GM15510 (cell line): ENCODE data around the gene MSLN.

Source experiments
- POLR2A ChIP-seq: IDR thresholded peaks from 3 replicates; pipeline ENCODE4 v1.6.1; 2011; ENCODE audit warnings: borderline replicate concordance; ENCODE audit not compliant: insufficient read length; ENCODE audit errors: extremely low read depth

MSLN gene

DNA sequence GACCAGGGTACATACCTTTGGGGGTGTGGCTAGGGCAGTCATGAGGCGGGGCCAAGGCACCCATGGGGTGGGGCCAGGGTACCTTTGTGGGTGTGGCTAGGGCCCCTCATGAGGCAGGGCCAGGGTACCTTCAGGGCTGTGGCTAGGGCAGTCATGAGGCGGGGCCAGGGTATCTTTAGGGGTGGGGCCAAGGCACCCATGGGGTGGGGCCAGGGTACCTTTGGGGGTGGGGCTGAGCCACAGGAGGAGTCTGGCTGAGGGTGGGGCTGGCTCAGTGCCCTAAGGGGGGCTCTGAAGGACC lies 36.5 kb downstream of the MSLN start:
- no peak for TF ChIP-seq POLR2A

DNA sequence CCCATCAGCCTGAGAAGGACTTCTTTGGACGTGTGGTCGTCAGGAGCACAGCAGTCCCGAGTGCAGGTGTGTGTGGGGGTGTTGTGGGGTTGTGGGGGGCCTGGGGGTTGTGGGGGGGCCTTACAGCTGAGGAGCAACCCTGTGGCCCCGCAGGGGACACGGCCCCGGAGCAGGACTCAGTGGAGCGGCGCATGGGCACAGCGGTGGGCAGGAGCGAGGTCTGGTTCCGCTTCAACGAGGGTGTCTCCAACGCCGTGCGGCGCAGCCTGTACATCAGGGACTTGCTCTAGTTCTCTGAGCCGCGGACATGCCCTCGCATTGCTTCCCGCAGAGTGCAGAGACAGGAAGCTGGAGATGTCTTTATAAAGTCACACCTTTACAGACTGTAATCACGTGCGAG lies 37.2 kb downstream of the MSLN start:
- no peak for TF ChIP-seq POLR2A

DNA sequence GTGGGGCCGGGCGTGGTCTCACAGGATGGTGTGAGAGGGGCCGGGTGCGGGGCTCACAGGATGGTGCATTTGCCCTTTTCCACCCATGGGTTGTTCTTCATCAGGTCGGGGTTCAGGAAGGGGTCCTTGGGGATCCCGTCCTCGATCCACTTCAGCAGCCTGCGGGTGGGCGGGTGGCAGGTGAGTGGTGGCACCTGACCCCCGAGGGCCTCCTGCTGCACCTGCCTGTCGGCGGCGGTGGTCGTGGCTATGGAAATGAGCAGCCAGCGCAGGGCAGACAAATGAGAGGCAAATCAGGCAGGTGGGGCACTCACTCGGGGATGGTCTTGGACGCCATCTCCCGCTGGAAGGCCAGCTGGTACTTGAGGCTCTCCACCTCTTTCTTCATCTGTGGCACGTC lies 38.1 kb downstream of the MSLN start:
- TF ChIP-seq POLR2A = no peak

DNA sequence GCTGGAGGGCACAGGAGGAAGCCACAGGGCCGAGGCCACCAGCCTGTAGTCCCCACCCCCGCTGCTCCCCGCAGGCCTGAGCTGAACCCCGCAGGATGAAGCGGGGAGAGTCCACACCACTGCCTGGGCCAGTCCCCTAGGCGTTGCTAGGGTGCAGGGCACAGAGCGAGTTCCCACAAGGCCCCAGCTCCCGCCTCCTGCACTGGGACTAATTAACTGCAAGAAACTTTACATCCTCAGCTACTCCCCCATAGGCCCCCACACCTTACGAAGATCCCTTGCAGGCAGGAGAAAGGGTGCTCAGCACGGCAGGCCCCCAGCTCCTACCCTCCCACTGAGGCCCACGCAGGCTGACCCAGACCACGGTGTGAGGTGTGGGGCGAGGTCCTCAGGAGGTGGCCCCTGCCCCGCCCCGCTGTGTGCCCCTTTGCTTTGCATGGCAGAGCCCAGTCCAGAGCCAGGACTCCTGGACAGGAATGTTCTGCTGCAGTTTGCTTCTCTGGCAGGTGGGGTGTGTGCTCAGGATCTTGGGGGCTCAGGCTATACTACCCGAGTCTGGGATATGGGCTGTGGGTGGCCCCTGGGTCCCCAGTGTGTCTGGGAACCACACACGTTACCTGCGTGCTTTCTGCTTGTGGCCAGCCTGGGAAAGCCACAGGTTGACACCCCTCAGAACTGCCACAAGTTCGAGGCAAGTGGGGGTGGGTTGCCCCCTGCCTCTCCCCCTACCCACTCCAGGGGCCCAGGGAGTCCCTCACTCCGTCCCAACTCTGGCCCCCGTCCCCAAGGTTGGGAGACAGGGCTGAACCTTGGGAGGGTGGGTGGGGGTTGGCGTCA lies 38.8 kb downstream of the MSLN start:
- TF ChIP-seq POLR2A = no peak

DNA sequence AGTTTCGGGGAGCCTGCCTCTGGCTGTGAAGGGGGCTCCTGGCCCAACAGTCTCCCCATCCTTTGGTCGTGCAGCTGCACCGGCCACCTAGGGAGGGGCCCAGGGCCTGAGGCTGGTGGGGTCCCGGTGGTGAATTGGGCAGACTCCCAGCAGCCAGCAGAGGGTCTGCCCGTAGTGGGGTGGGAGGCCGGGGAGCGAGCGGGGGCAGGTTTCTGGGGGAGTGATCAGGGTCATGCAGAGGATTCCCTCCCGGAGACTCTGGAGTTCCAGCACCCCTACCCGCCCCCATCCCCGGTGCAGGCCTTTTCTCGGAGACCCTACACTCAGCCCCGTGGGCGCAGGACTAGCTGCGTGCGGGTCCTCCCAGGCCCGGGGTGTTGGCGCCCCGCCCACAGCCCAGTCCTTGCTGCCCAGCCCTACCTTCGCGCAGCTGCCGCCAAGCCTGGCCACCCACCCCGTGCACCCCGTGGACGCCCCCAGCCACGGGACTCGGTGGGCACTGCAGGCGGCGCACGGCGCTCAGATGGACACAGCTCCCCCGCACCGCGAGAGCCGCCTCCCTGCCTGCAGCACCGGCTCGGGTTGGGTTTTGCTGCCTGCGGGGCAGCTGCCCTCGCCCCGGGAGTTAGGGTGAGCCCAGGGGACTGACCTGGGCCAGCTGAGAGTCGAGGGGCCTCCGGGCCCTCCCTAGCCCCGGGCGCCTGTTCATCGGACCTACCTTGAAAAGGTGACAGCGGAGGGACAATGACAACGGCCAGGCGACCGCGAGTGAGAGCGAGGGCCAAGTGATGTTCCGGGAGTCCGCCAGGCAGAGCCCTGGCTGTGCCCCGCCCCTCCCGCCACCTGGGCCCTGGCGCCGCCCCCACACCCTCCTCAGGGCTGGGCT lies 39.7 kb downstream of the MSLN start, which contains the start of gene GNG13:
GNG13 (minus strand) TSS at position 787 of the 886 bp plus-strand sequence. CDS start 1,657 bp downstream, outside the sequence.
- TF ChIP-seq POLR2A = no peak

DNA sequence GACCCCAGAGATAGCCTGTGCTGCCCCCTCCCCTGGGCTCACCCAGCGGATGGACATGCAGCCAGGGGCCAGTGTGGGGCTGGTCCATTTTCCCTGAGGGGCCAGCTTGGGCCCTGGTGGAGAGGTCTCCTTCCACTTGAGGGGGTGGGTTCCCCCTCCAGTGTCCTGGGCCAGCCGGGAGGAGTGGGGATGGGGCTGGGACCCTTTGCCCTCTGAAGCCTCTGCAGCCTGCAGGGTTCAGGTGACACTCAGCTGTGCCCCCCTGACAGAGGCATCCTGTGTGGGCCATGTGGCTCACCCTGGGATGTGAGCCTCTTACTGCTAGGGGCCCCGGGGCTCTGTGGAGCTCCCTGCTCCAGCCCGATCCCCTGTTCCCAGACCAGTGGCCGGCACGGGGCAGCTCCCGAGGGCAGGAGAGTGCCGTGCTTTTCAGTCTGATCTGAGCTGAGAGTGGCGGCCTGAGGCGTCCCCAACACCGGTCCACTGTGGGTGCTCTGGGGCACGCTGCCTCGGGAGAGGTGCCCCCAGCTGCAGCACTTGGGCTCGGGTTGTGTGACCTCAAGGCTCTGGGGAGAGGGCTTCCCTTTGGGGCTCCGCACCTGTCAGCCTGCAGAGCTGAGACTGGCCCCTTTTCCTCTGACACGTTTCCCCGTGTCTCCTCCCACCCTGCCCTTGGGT lies 40.4 kb downstream of the MSLN start:
- no peak for TF ChIP-seq POLR2A

DNA sequence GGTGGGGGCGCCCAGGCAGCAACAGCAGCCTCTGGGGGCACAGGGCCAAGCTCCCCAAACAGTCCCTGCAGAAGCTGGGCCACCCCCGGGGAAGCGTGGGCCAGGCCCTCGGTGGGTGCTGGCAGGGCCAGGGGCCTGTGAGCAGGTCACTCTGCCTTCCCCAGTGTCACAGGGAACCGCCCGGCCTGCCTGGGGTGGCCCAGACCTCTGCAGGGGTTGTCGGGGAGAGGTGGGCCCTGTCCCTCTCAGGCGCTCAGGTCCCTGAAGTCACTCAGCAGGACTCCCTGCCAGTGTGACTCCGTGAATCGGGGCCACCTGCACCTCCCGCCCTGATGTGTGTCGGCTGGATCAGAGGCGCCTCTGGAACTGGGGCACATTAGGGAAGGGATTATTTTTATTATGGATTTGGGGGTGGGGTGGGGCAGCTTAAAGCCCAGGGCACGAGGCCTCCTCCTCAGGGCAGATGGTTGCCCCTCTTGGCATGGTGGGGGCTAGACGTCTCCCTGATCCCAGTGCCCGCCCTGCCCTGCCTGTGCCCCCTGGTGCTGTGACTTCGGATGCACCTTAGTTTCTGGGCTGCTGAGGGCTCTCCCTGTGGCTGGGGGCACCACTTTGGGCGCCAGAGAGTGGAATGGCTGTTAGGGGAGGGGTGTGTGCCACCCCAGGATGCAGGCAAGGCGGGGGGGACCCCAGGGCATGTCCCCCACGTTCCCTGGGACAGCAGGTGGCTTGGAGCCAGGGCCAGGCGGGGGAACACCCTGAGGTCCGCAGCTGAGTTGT lies 41.2 kb downstream of the MSLN start:
- no peak for TF ChIP-seq POLR2A

DNA sequence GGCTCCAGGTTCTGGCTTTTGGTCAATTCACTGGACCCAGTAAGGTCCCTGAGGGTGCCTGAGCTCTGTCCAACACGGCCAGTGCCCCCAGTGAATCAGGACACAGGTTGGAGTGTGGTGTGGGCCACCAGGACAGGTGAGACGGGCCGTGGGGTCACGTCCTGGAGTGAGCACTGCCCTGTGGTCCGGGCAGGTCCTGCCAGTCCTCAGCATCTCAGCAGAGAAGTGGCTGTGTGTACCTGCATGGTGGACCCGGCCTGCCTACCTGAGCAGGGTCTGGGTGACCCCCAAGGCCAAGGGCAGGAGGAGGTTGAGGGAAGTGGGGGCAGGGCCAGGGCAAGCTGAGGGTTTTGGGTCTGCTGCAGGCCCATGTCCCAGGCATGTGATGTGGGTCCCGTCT lies 41.9 kb downstream of the MSLN start:
- TF ChIP-seq POLR2A = no peak

DNA sequence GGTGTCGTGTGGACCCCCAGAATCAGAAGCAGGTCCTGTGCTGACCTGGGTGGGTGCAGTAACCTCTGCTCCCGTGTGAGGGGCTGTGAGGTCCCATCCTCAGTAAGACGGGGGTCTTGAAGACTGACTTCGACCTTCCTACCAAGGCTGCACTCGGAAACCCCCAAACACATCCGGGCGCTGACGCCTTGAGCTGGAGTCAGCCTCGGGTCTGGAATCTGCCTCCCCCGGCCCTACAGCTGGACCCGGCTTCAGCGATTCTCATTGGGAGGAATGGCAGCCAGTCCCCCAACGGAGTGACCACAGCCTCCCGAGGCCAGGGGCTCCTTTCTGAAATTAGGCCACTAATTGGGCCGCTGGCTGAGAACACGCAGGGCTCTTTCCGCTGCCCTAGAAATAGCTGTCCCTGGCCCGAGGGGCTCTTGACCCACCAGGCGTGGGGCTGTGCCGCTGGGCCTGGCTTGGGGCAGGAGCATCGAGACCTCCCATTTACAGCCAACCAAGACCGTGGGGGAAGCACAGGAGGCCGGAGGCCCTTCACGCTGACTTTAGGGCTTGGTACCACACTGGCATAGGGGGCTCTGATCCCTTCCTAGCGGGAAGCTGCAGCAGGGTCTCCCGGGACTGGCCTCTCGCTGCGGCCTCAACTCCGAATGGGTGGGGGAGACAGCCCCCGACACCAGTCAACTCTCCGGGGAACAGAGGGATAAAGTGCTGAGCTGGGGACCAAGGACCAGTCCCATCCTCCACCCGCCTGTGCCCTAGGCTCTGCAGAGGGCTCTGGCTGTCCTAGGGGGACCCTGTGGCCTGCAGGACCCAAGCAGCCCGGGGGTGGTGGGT lies 42.6 kb downstream of the MSLN start:
- no peak for TF ChIP-seq POLR2A

DNA sequence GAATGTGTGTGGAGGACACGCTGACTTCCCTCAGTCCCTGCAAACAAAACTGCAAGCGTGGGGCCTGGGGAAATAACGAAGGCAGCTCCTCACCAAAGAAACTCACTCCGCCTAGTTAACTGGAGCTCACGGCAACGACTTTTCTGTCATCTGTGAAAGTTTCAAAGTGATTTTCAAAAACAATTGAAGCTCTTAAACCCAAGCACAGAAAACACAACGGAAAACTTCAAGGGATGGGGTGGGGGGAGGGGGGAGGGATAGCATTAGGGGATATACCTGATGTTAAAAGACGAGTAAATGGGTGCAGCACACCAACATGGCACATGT lies 43.2 kb downstream of the MSLN start:
- TF ChIP-seq POLR2A = no peak

DNA sequence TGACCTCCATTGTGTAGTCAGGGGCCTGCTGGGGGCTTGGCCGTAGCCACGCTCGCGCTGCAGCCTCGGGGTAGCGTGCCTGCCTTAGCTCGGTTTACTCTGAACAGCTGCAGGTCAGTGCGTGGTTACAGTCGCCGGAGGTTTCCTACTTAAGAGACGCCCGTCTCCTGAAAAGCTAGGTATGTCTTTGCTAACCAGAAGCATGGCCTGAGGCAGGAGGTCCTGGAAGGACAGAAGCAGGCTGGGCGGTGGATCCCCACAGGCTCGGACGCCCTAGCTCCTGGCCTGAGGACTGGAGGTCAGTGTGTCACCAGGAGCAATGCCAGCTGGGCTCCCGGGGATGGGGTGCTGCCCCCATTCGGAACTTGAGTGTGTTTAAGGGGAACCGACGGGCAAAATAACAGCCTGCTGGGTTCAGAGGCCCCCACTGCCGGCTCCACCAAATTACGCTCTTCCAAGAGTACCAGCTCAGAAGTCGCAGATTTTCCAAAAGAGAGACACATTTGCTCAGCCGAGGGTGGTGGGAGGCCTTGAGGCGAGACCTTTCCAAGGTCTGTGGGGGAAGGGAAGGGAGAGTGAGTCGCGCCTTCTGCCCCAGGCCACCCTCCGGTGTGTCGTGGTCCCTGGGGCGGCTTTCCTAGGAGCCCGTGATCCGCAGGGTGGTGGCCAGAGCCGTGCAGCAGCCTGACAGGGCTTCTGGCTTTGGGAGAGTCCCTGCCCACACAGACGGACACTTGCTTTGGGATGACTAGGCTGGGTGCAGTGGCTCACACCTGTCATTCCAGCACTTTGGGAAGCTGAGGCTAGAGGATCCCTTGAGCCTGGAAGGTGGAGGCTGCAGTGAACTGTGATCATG lies 43.9 kb downstream of the MSLN start:
- TF ChIP-seq POLR2A = no peak

DNA sequence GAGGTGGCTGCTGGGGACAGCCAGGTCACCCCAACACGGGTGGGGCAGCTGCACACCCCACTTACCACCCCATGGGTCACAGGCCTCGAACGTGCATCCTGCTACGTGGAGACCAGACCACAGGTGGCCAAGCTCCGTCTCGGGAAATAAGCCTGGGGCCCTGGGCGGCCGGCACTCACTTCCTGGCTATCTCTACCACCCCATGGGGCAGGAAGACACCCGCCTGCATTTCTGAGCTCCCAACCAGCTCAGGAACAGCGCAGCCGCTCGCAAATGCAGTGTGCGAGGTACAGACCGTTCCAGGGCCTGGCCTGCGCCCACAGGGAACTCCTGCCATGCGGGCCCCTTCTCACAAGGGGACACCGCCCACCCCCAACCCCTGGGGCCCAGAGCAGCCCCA lies 44.9 kb downstream of the MSLN start:
- TF ChIP-seq POLR2A = no peak
